Mesendoderm (in vitro differentiated cells): ENCODE measurements around the gene ADPRH.
"Not testable (repeated sequence)": the region's sequence is repeated elsewhere in the genome, so short reads cannot be mapped to it uniquely, and the experiment has no call there.

Source experiments
- DNase-seq: peaks from one replicate; pipeline ENCODE4 v3.0.0; 2013
- H2AK5ac ChIP-seq: 2 replicates; pipeline ENCODE4 v1.6.1; 2013; ENCODE audit warnings: low read length, inconsistent platforms
- H2BK120ac ChIP-seq: 2 replicates; pipeline ENCODE4 v1.6.1; 2013; ENCODE audit warnings: low read depth, mild to moderate bottlenecking, low read length, moderate library complexity, mixed read lengths
- H2BK15ac ChIP-seq: replicated peaks from 2 replicates; pipeline ENCODE4 v1.6.1; 2013; ENCODE audit warnings: low read depth, mild to moderate bottlenecking, moderate library complexity
- H2BK5ac ChIP-seq: 2 replicates; pipeline ENCODE4 v1.6.1; 2013; ENCODE audit warnings: low read length, inconsistent platforms
- H3K18ac ChIP-seq: 2 replicates; pipeline ENCODE4 v1.6.1; 2013; ENCODE audit warnings: mild to moderate bottlenecking, low read length, mixed read lengths
- H3K23ac ChIP-seq: one replicate; pipeline ENCODE4 v1.6.1; 2013; ENCODE audit warnings: low read length
- H3K27ac ChIP-seq: 2 replicates; pipeline ENCODE4 v1.5.1; 2013; ENCODE audit warnings: low read depth, mild to moderate bottlenecking, inconsistent platforms, low read length, moderate library complexity
- H3K27me3 ChIP-seq: 2 replicates; pipeline ENCODE4 v1.6.1; 2013; ENCODE audit warnings: low read length, control low read depth, mild to moderate bottlenecking, inconsistent platforms; ENCODE audit not compliant: insufficient read depth, poor library complexity
- H3K36me3 ChIP-seq: 2 replicates; pipeline ENCODE4 v1.6.1; 2013; ENCODE audit warnings: low read length, inconsistent platforms; ENCODE audit not compliant: control insufficient read depth, insufficient read depth
- H3K4ac ChIP-seq: one replicate; pipeline ENCODE4 v1.6.1; 2013; ENCODE audit warnings: low read depth, mild to moderate bottlenecking, low read length, moderate library complexity
- H3K4me1 ChIP-seq: 2 replicates; pipeline ENCODE4 v1.6.1; 2013; ENCODE audit warnings: low read depth, low read length, inconsistent platforms; ENCODE audit not compliant: control insufficient read depth
- H3K4me2 ChIP-seq: 2 replicates; pipeline ENCODE4 v1.6.1; 2013; ENCODE audit warnings: low read length
- H3K4me3 ChIP-seq: 2 replicates; pipeline ENCODE4 v1.5.1; 2013; ENCODE audit warnings: mild to moderate bottlenecking, low read length
- H3K56ac ChIP-seq: one replicate; pipeline ENCODE4 v1.6.1; 2013; ENCODE audit warnings: low read length
- H3K79me1 ChIP-seq: 2 replicates; pipeline ENCODE4 v1.6.1; 2013; ENCODE audit warnings: low read length, inconsistent platforms
- H3K79me2 ChIP-seq: 2 replicates; pipeline ENCODE4 v1.6.1; 2013; ENCODE audit warnings: mild to moderate bottlenecking, low read length; ENCODE audit not compliant: control insufficient read depth, insufficient read depth
- H3K9ac ChIP-seq: 2 replicates; pipeline ENCODE4 v1.6.1; 2013; ENCODE audit warnings: low read length, inconsistent platforms
- H4K5ac ChIP-seq: one replicate; pipeline ENCODE4 v1.6.1; 2013; ENCODE audit warnings: low read length
- H4K8ac ChIP-seq: one replicate; pipeline ENCODE4 v1.6.1; 2013; ENCODE audit warnings: low read depth, mild to moderate bottlenecking, control low read depth, low read length, moderate library complexity
- WGBS: extraction: QIAGEN DNeasy Blood & Tissue Kit; methylation state at CpG from one replicate; pipeline ENCODE4 v1.1.7; 2013; ENCODE audit warnings: low lambda C conversion rate, missing lambda C conversion rate; ENCODE audit not compliant: insufficient coverage; ENCODE audit errors: extremely low coverage; 5-methylcytosine and 5-hydroxymethylcytosine counted together

The ADPRH gene

GRCh38 chr3:119594929-119595328, 15.6 kb downstream of the ADPRH start:
- H3K56ac ChIP-seq, H4K5ac ChIP-seq, H3K9ac ChIP-seq, H3K36me3 ChIP-seq, H3K4ac ChIP-seq, H3K23ac ChIP-seq, H3K79me1 ChIP-seq, H3K18ac ChIP-seq, H2BK15ac ChIP-seq, H4K8ac ChIP-seq, H3K79me2 ChIP-seq, H3K4me3 ChIP-seq, H2AK5ac ChIP-seq, H3K27me3 ChIP-seq, H3K4me2 ChIP-seq, H3K27ac ChIP-seq, H3K4me1 ChIP-seq, H2BK5ac ChIP-seq, DNase-seq, H2BK120ac ChIP-seq: not testable (repeated sequence)
- WGBS = no CpG with 5 or more reads among the region's 1 CpG

- Histone ChIP-seq H4K8ac (no peak overlapping the region), H2BK120ac (no peak overlapping the region), H3K4me3 (no peak overlapping the region)
These were observed 16.5 kb downstream of the ADPRH start for GRCh38 chr3:119595639-119596334.

GRCh38 chr3:119596398-119596797, 17.1 kb downstream of the ADPRH start:
- Histone ChIP-seq H2AK5ac (no peak overlapping the region), H2BK120ac (no peak overlapping the region), H4K5ac (no peak overlapping the region), H3K27me3 (no peaks in the 10 kb centered on the region), H3K4ac (no peak overlapping the region), H3K79me1 (no peaks in the 10 kb centered on the region), H3K36me3 (no peaks in the 10 kb centered on the region), H2BK15ac (no peak overlapping the region), H3K18ac (no peak overlapping the region), H3K56ac (no peak overlapping the region), H3K9ac (no peak overlapping the region), H3K79me2 (no peaks in the 10 kb centered on the region), H3K4me1 (peaks cover 4% of the 10 kb centered on the region), H3K4me2 (no peak overlapping the region), H4K8ac (no peak overlapping the region), H3K23ac (no peak overlapping the region), H3K4me3 (no peak overlapping the region), H2BK5ac (no peak overlapping the region), H3K27ac (no peak overlapping the region)
- no peak for DNase-seq
- no CpG with 5 or more reads among the region's 6 CpGs for WGBS

More at GRCh38 chr3:119595639-119596334, 16.5 kb downstream of the ADPRH start:
- no peak overlapping the region for H3K27ac ChIP-seq
- no peak overlapping the region for H3K18ac ChIP-seq
- WGBS = no CpG with 5 or more reads among the region's 7 CpGs
- H2BK15ac ChIP-seq = no peak overlapping the region
- no peak overlapping the region for H3K9ac ChIP-seq
- no peak overlapping the region for H3K23ac ChIP-seq
- H2AK5ac ChIP-seq = no peak overlapping the region
- peaks cover 4% of the 10 kb centered on the region for H3K4me1 ChIP-seq
- H3K36me3 ChIP-seq = no peaks in the 10 kb centered on the region
- no peak overlapping the region for H3K4me2 ChIP-seq
- no peak overlapping the region for H3K4ac ChIP-seq
- H3K79me1 ChIP-seq = no peaks in the 10 kb centered on the region
- no peaks in the 10 kb centered on the region for H3K27me3 ChIP-seq
- DNase-seq = no peak
- H3K56ac ChIP-seq = no peak overlapping the region
- no peaks in the 10 kb centered on the region for H3K79me2 ChIP-seq
- H4K5ac ChIP-seq = no peak overlapping the region
- H2BK5ac ChIP-seq = no peak overlapping the region

- Histone ChIP-seq H3K79me2 (no peaks in the 10 kb centered on the region), H2BK5ac (no peak within 1 kb of the TSS), H3K27ac (no peak within 1 kb of the TSS)
These were observed 18.4 kb downstream of the ADPRH start, which contains the start of gene PLA1A for GRCh38 chr3:119597548-119598288. Gene PLA1A (plus strand): TSS chr3:119597885. CDS start chr3:119597914, 29 bp downstream.

GRCh38 chr3:119598410-119599098, 19.3 kb downstream of the ADPRH start:
- peaks cover 3% of the 10 kb centered on the region for H3K4me1 ChIP-seq
- no peak overlapping the region for H3K23ac ChIP-seq
- H3K56ac ChIP-seq = no peak overlapping the region
- H3K27ac ChIP-seq = no peak overlapping the region
- H2BK15ac ChIP-seq = no peak overlapping the region
- H3K27me3 ChIP-seq = no peaks in the 10 kb centered on the region
- H3K36me3 ChIP-seq = no peaks in the 10 kb centered on the region
- H3K4ac ChIP-seq = no peak overlapping the region
- H2BK120ac ChIP-seq = no peak overlapping the region
- H3K79me2 ChIP-seq = no peaks in the 10 kb centered on the region
- no peak overlapping the region for H2BK5ac ChIP-seq
- WGBS = no CpG with 5 or more reads among the region's 1 CpG
- H3K9ac ChIP-seq = no peak overlapping the region
- DNase-seq = no peak
- no peak overlapping the region for H3K4me2 ChIP-seq
- H4K5ac ChIP-seq = no peak overlapping the region
- no peak overlapping the region for H4K8ac ChIP-seq
- no peaks in the 10 kb centered on the region for H3K79me1 ChIP-seq
- H3K18ac ChIP-seq = no peak overlapping the region
- no peak overlapping the region for H3K4me3 ChIP-seq
- H2AK5ac ChIP-seq = no peak overlapping the region

More at GRCh38 chr3:119597548-119598288, 18.4 kb downstream of the ADPRH start, which contains the start of gene PLA1A:
- H3K4me2 ChIP-seq = no peak within 1 kb of the TSS
- no peak within 1 kb of the TSS for H2BK120ac ChIP-seq
- no peak within 1 kb of the TSS for H2BK15ac ChIP-seq
- no peak within 1 kb of the TSS for H4K5ac ChIP-seq
- H3K23ac ChIP-seq = no peak within 1 kb of the TSS
- H3K9ac ChIP-seq = no peak within 1 kb of the TSS
- no CpG with 5 or more reads among the region's 7 CpGs for WGBS
- no peak within 1 kb of the TSS for H3K56ac ChIP-seq
- no peak within 1 kb of the TSS for H4K8ac ChIP-seq
- no peak within 1 kb of the TSS for H3K4me3 ChIP-seq
- peaks cover under 1% of the 10 kb centered on the region for H3K4me1 ChIP-seq
- DNase-seq = no peak
- H3K36me3 ChIP-seq = no peaks in the 10 kb centered on the region
- no peaks in the 10 kb centered on the region for H3K79me1 ChIP-seq
- no peak within 1 kb of the TSS for H3K18ac ChIP-seq
- H2AK5ac ChIP-seq = no peak within 1 kb of the TSS
- H3K27me3 ChIP-seq = no peaks in the 10 kb centered on the region
- no peak within 1 kb of the TSS for H3K4ac ChIP-seq
